Gastrocnemius medialis (tissue), 4 donors: Measurements from ENCODE around the gene CHKB. TPM values are rescaled to one million over a fixed set of nuclear protein-coding genes. Genes with fewer than 3 reads are reported as not detected.

ENCODE experiments used
- ATAC-seq, 2 donors: fragments of 150-250 bp; one replicate each; pipeline ENCODE4 v1.9.1; 2016
- DNase-seq, 2 donors: peaks; one replicate each; pipeline ENCODE4 v3.0.0-alpha.2; 2019
- H3K27ac ChIP-seq, 4 donors: fragments of 200-600 bp; sonication (generic); 1 replicate in 1 of 4; 2 replicates in 3 of 4; pipeline ENCODE4 v1.5.1; 2016 to 2018; ENCODE audit warnings: mild to moderate bottlenecking in 2 of 4, moderate library complexity in 1 of 4
- H3K27me3 ChIP-seq, 3 donors: fragments of 200-600 bp; sonication (generic) in 2 of 3; 1 replicate in 1 of 3; 2 replicates in 2 of 3; pipeline versions ENCODE4 v1.5.1 to v1.6.0; 2016 to 2019; ENCODE audit warnings: mild to moderate bottlenecking in 1 of 3, moderate library complexity in 1 of 3
- H3K36me3 ChIP-seq, 2 donors: fragments of 200-600 bp; sonication (generic) in 1 of 2; one replicate each; pipeline ENCODE4 v1.5.1; 2017 to 2018
- H3K4me1 ChIP-seq, 2 donors: fragments of 200-600 bp; sonication (generic) in 1 of 2; one replicate each; pipeline ENCODE4 v1.5.1; 2016 to 2017; ENCODE audit warnings: mild to moderate bottlenecking in 2 of 2
- H3K4me3 ChIP-seq, 4 donors: fragments of 200-600 bp; sonication (generic) in 3 of 4; 1 replicate in 1 of 4; 2 replicates in 3 of 4; pipeline ENCODE4 v1.5.1; 2016 to 2019; ENCODE audit warnings: mild to moderate bottlenecking in 2 of 4
- H3K9me3 ChIP-seq, 3 donors: fragments of 200-600 bp; sonication (generic) in 2 of 3; 1 replicate in 1 of 3; 2 replicates in 2 of 3; pipeline ENCODE4 v1.5.1; 2016 to 2019
- POLR2A ChIP-seq, 2 donors: fragments of 450-650 bp; IDR thresholded peaks; one replicate each; pipeline ENCODE4 v1.6.1; 2017; ENCODE audit warnings: antibody characterized with exemption in 2 of 2, mild to moderate bottlenecking in 2 of 2, moderate library complexity in 2 of 2
- in situ Hi-C, 4 donors: fragments of 200-750 bp; cut with MboI; loops; one replicate each; pipeline versions ENCODE4 v1.15.0 to v1.8.0; 2017; ENCODE audit warnings: low sequenced_read_pairs in 4 of 4
- intact Hi-C: fragments of 100-400 bp; cut with DNase I; formaldehyde crosslinking; loops from one replicate; pipeline ENCODE4 v1.15.1; 2023; ENCODE audit warnings: low total_unique reads
- total RNA-seq, 4 donors: library from RNA; depleted of rRNA; stranded (reverse); fragments of >200 nt; gene quantifications; one replicate each; pipeline versions ENCODE4 v1.1.0 to v1.2.3, GENCODE V29; 2016
- TF ChIP-seq, protein P1 (sequence below), 5 experiments: fragments of 450-650 bp in 3 of 5; fragments of 200-600 bp in 2 of 5; sonication (generic) in 2 of 5; IDR thresholded peaks in 4 of 5; conservative IDR thresholded peaks in 1 of 5; 1 replicate in 4 of 5; 2 replicates in 1 of 5; pipeline ENCODE4 v1.5.1; 2016 to 2019; ENCODE audit warnings: antibody characterized with exemption in 5 of 5, mild to moderate bottlenecking in 3 of 5, moderate library complexity in 3 of 5

CHKB gene
- total RNA-seq, 4 donors from 2014 or later, result 10.8 to 39.7 (median 24.4) TPM

DNA sequence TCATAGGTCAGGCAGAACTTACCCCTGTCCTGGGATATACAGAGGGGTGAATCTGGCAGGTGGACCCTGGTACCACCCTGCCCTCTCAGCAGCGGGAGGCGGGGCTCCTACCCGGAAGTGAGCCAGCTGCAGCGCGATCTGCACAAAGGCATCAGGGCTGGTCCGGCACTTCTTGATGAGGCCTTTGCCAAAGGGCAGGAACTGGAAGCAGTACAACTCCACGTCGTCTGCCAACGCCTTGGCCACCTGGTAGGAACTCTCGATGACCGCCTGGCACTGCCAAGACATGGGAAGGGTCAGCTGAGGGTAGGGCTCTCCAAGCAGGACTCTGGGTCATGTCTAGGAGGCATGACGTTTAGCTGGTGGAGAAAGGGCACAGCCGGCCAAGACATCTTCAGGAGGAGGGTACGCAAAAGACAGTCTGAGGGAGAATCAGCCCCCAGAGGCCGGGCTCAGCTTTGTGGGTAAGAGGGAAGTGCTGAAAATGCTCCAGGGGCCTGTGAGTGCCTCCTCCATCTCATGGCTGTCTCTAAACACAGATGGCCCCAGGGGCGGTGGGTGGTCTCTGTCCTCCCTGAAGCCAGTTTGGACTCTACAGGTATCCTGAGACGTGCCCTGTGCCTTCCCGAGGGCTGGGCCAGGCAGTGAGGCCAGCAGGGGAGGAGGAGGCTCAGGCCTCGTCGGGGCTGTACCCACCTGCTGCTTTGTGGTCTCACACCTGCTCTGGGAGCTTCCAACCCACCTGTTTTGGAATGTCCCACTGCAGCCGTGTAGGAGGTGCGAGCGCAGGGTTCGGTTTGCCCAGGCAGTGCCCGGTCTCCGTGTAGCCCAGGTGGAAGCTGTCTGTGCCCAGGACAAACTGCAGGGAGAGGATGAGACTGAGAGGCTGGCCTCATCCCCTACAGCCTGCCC, 11.1 kb downstream of the CHKB start:
- in situ Hi-C loops, result no loop called here
- TF ChIP-seq, protein P1, sequence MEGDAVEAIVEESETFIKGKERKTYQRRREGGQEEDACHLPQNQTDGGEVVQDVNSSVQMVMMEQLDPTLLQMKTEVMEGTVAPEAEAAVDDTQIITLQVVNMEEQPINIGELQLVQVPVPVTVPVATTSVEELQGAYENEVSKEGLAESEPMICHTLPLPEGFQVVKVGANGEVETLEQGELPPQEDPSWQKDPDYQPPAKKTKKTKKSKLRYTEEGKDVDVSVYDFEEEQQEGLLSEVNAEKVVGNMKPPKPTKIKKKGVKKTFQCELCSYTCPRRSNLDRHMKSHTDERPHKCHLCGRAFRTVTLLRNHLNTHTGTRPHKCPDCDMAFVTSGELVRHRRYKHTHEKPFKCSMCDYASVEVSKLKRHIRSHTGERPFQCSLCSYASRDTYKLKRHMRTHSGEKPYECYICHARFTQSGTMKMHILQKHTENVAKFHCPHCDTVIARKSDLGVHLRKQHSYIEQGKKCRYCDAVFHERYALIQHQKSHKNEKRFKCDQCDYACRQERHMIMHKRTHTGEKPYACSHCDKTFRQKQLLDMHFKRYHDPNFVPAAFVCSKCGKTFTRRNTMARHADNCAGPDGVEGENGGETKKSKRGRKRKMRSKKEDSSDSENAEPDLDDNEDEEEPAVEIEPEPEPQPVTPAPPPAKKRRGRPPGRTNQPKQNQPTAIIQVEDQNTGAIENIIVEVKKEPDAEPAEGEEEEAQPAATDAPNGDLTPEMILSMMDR (IDR thresholded peaks at IDR 0.05 in 4 of 5, conservative IDR thresholded peaks at IDR 0.05 in 1 of 5), result no peak
- TF ChIP-seq POLR2A (IDR thresholded peaks at IDR 0.05), result no peak
- intact Hi-C loops, result no loop called here
- no peak overlapping the region for H3K4me3 ChIP-seq
- DNase-seq (peak; percentile 77 to 89), ATAC-seq (peak; percentile 87 to 89)
- H3K9me3 ChIP-seq, result no peaks in the 10 kb centered on the region
- H3K27ac ChIP-seq, result peak overlapping the region in 2 of 4 donors; percentile 60 to 65
- peaks cover 0 to 75% of the 10 kb centered on the region in 2 donors for H3K36me3 ChIP-seq
- no peaks in the 10 kb centered on the region for H3K27me3 ChIP-seq
- H3K4me1 ChIP-seq, result peaks cover 0 to 8% of the 10 kb centered on the region in 2 donors

DNA sequence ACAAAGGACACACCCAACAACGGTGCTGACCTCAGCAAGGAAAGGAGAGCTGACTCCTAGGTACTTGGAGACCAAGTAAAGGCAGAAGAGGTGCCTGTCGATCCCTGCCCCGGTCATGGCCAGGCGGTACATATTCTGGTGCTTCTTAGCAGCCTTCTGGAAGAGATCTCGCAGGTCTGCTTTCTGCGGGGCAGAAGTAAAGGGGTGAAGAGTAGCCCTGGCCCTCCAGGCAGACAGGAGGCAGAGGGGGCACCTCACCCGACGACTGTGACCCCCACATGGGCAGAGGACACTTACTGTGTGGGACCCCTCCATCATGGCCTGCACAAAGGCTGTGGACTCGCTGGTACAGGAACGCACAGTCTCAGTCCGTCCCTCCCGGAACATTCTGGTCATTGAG, 11.8 kb downstream of the CHKB start:
- H3K27ac ChIP-seq, result peak overlapping the region in 1 of 4 donors; percentile 42
- ATAC-seq, result no peak
- TF ChIP-seq, protein P1 (IDR thresholded peaks at IDR 0.05 in 4 of 5, conservative IDR thresholded peaks at IDR 0.05 in 1 of 5), result no peak
- TF ChIP-seq POLR2A (IDR thresholded peaks at IDR 0.05), result no peak
- peaks cover 0 to 75% of the 10 kb centered on the region in 2 donors for H3K36me3 ChIP-seq
- H3K4me1 ChIP-seq, result peaks cover 0 to 5% of the 10 kb centered on the region in 2 donors
- intact Hi-C loops, result no loop called here
- H3K27me3 ChIP-seq, result no peaks in the 10 kb centered on the region
- H3K4me3 ChIP-seq, result no peak overlapping the region
- in situ Hi-C loops, result no loop called here
- no peaks in the 10 kb centered on the region for H3K9me3 ChIP-seq
- DNase-seq, result no peak

DNA sequence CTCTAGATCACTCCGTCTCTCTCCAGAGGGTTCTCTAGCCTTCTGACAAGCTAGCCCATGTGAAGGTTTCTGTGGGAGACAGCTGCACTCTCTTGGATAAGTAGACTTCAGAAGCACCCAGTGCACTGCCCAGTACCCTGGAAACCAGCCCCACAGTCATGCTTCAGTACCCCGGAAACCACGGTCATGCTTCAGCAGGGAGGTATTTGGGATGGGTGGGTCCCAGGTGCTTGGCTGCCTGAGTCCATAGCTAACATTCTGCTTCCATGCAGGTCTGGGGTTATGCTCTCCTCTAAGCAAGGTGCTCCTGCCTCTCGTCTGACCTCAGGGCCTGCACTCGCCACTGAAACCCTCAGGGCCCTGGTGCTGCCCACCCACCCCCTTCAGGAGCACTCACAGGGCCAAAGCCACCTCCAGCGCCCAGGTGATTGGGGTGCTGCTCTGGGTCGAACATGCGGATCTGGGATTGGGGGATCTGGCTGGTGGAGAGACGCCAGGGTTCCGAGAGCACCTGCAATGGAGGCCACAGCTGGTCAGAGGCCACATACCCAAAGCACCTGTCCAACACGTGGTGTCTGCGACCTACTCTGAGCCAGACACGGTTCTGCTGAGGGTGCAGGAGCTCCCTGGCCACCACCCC, 12.6 kb downstream of the CHKB start:
- in situ Hi-C loops, result no loop called here
- no peak for TF ChIP-seq POLR2A (IDR thresholded peaks at IDR 0.05)
- TF ChIP-seq, protein P1 (IDR thresholded peaks at IDR 0.05 in 4 of 5, conservative IDR thresholded peaks at IDR 0.05 in 1 of 5), result no peak
- Histone ChIP-seq H3K27ac (peak overlapping the region in 1 of 4 donors; percentile 42), H3K27me3 (no peaks in the 10 kb centered on the region), H3K4me1 (peaks cover 0 to 5% of the 10 kb centered on the region in 2 donors), H3K36me3 (peaks cover 0 to 75% of the 10 kb centered on the region in 2 donors), H3K9me3 (no peaks in the 10 kb centered on the region), H3K4me3 (no peak overlapping the region)
- DNase-seq (no peak), ATAC-seq (no peak)
- intact Hi-C loops, result no loop called here

GRCh38 chr22:50569041-50569459, 13.6 kb downstream of the CHKB start:
- Histone ChIP-seq H3K4me3 (no peak overlapping the region), H3K27me3 (no peaks in the 10 kb centered on the region), H3K9me3 (no peaks in the 10 kb centered on the region), H3K27ac (no peak overlapping the region), H3K36me3 (peaks cover 0 to 68% of the 10 kb centered on the region in 2 donors), H3K4me1 (peaks cover 0 to 5% of the 10 kb centered on the region in 2 donors)
- ATAC-seq, result no peak
- in situ Hi-C loops (no loop called here), intact Hi-C loops (no loop called here)
- TF ChIP-seq, protein P1 (IDR thresholded peaks at IDR 0.05 in 4 of 5, conservative IDR thresholded peaks at IDR 0.05 in 1 of 5), result no peak
- TF ChIP-seq POLR2A (IDR thresholded peaks at IDR 0.05), result no peak
- DNase-seq, result no peak
